Subcutaneous abdominal adipose tissue (tissue), 5 donors: ENCODE results near the gene ANKRD53.

ENCODE experiments used
- H3K27ac ChIP-seq: one replicate; pipeline ENCODE4 v1.7.0; 2013; ENCODE audit warnings: low read depth, mild to moderate bottlenecking, inconsistent platforms, low read length, moderate library complexity
- H3K27me3 ChIP-seq, 5 donors: one replicate each; pipeline ENCODE4 v1.7.0; 2013; ENCODE audit warnings: low read length in 5 of 5, inconsistent platforms in 1 of 5; ENCODE audit not compliant: control insufficient read depth in 5 of 5, insufficient read depth in 4 of 5
- H3K36me3 ChIP-seq, 5 donors: one replicate each; pipeline ENCODE4 v1.7.0; 2013; ENCODE audit warnings: low read length in 5 of 5; ENCODE audit not compliant: control insufficient read depth in 5 of 5, insufficient read depth in 5 of 5
- H3K4me1 ChIP-seq, 5 donors: one replicate each; pipeline ENCODE4 v1.7.0; 2013; ENCODE audit warnings: low read length in 5 of 5, mild to moderate bottlenecking in 3 of 5, moderate library complexity in 1 of 5; ENCODE audit not compliant: control insufficient read depth in 5 of 5, insufficient read depth in 5 of 5
- H3K4me3 ChIP-seq, 5 donors: one replicate each; pipeline ENCODE4 v1.7.0; 2013; ENCODE audit warnings: low read length in 5 of 5, low read depth in 1 of 5
- H3K9ac ChIP-seq, 5 donors: one replicate each; pipeline ENCODE4 v1.7.0; 2013; ENCODE audit warnings: low read length in 5 of 5, mild to moderate bottlenecking in 4 of 5, moderate library complexity in 3 of 5
- H3K9me3 ChIP-seq, 5 donors: one replicate each; pipeline ENCODE4 v1.7.0; 2013; ENCODE audit warnings: low read length in 5 of 5; ENCODE audit not compliant: control insufficient read depth in 5 of 5
- donor health status: healthy.
- donor health status: healthy.
- donor health status: healthy.
- donor health status: healthy.
- donor health status: healthy.

Gene ANKRD53, protein sequence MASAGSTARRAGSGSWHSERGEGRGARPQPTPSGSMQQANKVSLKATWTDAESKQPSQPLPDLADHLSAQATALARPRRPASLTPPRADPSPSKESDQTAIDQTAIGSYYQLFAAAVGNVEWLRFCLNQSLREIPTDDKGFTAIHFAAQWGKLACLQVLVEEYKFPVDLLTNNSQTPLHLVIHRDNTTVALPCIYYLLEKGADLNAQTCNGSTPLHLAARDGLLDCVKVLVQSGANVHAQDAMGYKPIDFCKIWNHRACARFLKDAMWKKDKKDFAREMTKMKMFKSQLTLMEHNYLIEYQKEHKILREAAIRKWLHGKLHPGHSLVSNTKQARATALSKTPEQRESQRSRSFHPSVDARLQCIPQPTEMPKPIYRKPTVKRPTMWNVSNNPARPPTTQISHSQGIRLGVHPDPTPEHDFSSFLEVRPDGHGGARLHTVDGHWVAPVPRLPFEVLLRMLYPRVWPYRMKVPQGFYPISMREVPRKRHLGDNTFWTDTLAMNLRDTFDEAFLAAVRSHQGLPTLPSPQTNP

GRCh38 chr2:70978341-70979179 lies at the start of gene ANKRD53:
TSS of gene ANKRD53 (plus strand) at chr2:70978630. CDS start at chr2:70978646, 16 bp downstream.
- Histone ChIP-seq H3K9ac (peak within 1 kb of the TSS; percentile 73 to 91 (median 81)), H3K27ac (peak within 1 kb of the TSS; percentile 98), H3K36me3 (peaks cover 0 to 11% (median 9%) of the 10 kb centered on the region in 5 donors), H3K9me3 (no peaks in the 10 kb centered on the region), H3K4me3 (peak within 1 kb of the TSS; percentile 74 to 89 (median 84)), H3K27me3 (no peaks in the 10 kb centered on the region), H3K4me1 (peaks cover 6 to 24% (median 12%) of the 10 kb centered on the region in 5 donors)

DNA sequence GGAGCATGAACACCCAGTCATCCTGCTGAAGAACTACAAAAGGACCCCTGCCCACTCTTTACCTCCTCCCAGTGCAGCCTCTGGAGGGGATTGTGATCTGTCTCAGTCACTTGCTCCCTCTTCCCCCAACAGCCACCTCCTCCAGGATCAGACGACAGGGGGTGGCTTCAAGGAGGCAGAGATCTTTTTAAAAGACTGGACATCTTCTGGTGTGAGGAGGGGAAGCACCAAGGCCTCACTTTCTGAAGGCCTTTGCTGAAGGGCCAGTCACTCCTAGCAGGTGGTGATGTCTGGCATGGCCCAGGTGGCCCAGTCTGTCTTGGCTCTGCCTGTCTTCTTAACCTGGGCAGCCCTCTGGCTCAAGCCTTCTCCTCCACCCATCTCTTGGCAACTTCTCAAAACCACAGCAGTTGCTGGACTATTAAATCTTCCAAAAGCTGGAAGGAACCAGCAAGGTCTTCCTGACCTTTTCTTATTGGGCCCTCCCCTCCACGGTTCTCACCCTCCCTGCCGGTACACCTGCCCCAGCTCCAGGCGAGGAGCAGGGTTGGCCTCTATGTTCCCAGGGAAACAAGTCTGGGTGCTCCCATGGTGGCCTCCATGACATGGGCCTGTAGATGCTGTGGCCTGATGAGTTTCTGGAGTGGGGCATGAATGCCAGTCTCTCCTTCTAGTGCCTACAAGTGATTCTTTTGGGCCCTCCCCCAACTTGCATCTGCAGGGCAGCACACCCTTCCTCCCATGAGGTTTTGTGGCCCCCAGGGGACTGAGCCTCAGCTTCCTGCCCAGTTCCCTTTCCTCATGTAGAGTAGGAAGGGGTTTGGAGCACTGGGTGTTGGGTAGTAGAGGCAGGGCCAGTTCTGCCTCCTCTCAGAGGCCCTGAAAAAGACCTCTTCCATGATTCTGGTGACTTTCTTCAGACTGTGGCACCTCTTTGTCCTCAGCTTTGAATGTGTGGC lies 47.8 kb upstream of the ANKRD53 start:
- Histone ChIP-seq H3K4me3 (no peak overlapping the region), H3K9ac (no peak overlapping the region), H3K9me3 (no peaks in the 10 kb centered on the region), H3K27me3 (peaks cover 0 to 7% (median 6%) of the 10 kb centered on the region in 5 donors), H3K4me1 (peaks cover 0 to 13% (median 3%) of the 10 kb centered on the region in 5 donors), H3K27ac (no peak overlapping the region), H3K36me3 (peaks cover 0 to 3% (median 0%) of the 10 kb centered on the region in 5 donors)

DNA sequence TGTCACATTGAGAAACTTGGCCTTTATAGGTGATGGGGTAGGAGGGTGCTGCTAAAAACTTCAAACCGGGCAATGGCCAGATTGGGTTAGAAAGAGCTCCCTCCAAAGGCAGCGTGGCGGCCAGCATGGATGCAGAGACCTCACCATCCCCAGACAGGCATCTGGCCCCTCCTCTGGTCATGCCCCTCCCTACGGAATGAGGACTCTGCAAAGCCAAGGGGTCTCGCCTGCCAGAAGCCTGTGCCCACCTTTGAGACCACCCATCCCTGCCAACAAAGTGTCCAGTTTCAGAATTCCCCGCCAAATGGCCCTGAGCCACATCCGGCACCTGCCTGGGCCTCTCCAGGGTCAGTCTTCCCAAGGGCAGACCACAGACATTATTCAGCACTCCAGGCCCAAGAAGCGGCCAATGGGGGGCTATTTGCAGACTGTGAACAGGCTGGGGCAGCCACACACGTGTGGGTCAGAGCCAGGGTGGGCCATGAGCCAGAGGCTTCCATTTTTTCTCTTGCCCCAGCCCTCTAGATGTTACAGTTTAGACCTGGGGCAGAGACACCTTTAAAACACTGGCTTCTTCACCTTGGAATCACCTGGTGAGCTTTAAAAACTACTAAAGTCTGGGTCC lies 46.9 kb upstream of the ANKRD53 start:
- Histone ChIP-seq H3K27ac (no peak overlapping the region), H3K4me1 (peaks cover 0 to 7% (median 0%) of the 10 kb centered on the region in 5 donors), H3K9me3 (no peaks in the 10 kb centered on the region), H3K36me3 (peaks cover 0 to 3% (median 0%) of the 10 kb centered on the region in 5 donors), H3K9ac (no peak overlapping the region), H3K27me3 (peaks cover 0 to 7% (median 6%) of the 10 kb centered on the region in 5 donors), H3K4me3 (no peak overlapping the region)

DNA sequence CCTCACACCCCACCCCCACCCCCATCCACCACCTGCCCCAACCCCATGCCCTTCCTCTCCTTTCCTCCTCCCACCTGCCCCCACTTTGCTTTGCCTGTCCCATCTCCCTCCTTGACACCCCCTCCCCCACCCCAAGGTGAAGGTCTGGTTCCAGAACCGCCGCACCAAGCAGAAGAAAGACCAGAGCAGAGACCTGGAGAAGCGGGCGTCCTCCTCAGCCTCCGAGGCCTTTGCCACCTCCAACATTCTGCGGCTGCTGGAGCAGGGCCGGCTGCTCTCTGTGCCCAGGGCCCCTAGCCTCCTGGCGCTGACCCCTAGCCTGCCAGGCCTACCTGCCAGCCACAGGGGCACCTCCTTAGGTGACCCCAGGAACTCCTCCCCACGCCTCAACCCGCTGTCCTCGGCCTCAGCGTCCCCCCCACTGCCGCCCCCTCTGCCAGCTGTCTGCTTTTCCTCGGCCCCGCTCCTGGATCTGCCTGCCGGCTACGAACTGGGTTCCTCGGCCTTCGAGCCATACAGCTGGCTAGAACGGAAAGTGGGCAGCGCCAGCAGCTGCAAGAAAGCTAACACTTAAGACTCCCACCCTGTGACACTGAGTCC lies 45.7 kb upstream of the ANKRD53 start:
- Histone ChIP-seq H3K4me1 (peaks cover 0 to 5% (median 0%) of the 10 kb centered on the region in 5 donors), H3K36me3 (peaks cover 0 to 3% (median 0%) of the 10 kb centered on the region in 5 donors), H3K27ac (no peak overlapping the region), H3K4me3 (no peak overlapping the region), H3K27me3 (peaks cover 0 to 9% (median 7%) of the 10 kb centered on the region in 5 donors), H3K9ac (no peak overlapping the region), H3K9me3 (no peaks in the 10 kb centered on the region)

- H3K4me3 ChIP-seq = no peak overlapping the region
- H3K27ac ChIP-seq = no peak overlapping the region
- peaks cover 0 to 6% (median 0%) of the 10 kb centered on the region in 5 donors for H3K4me1 ChIP-seq
- no peak overlapping the region for H3K9ac ChIP-seq
- H3K27me3 ChIP-seq = peaks cover 5 to 15% (median 9%) of the 10 kb centered on the region in 5 donors
- H3K9me3 ChIP-seq = no peaks in the 10 kb centered on the region
- H3K36me3 ChIP-seq = peaks cover 0 to 3% (median 0%) of the 10 kb centered on the region in 5 donors
Measured at GRCh38 chr2:70934981-70935380, 43.4 kb upstream of the ANKRD53 start.

DNA sequence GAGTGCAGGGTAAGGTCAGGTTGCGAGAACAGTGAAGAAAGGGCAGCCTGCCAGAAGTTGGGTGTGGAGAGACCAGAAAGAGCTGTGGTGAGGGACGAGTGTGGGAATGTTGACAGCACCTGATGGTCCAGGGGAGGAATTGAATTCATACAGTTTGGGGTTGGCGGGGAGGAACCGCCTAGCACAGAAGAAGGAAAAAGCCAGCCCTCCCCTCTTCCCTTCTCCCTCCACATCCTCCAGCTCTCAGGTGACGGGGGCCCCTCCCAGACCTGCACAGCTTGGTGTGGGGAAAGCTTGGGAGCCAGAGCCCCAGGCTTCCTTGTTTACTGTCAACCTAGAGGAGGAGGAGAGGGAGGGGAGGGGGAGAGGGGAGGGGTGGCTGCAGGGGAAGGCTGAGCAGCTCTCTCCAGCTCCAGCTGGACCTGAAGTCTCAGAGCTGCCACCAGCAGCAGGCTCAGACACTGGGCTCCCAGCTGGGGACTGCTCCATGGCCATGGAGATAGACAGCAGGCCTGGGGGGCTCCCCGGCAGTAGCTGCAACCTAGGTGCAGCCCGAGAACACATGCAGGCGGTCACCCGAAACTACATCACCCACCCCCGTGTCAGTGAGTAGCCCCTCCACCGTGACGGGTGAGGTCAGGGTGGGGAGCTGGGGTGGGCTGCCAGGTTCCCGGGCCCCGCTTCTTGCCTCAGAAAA lies 42.8 kb upstream of the ANKRD53 start, which contains the start of gene ATP6V1B1:
TSS of gene ATP6V1B1 (plus strand) at position 433 of the 697 bp plus-strand sequence. CDS start at position 488, 55 bp downstream.
- peaks cover 0 to 3% (median 0%) of the 10 kb centered on the region in 5 donors for H3K36me3 ChIP-seq
- H3K4me1 ChIP-seq = peaks cover 0 to 6% (median 0%) of the 10 kb centered on the region in 5 donors
- H3K27ac ChIP-seq = no peak within 1 kb of the TSS
- no peaks in the 10 kb centered on the region for H3K9me3 ChIP-seq
- H3K4me3 ChIP-seq = no peak within 1 kb of the TSS
- H3K27me3 ChIP-seq = peaks cover 8 to 15% (median 9%) of the 10 kb centered on the region in 5 donors
- no peak within 1 kb of the TSS for H3K9ac ChIP-seq

DNA sequence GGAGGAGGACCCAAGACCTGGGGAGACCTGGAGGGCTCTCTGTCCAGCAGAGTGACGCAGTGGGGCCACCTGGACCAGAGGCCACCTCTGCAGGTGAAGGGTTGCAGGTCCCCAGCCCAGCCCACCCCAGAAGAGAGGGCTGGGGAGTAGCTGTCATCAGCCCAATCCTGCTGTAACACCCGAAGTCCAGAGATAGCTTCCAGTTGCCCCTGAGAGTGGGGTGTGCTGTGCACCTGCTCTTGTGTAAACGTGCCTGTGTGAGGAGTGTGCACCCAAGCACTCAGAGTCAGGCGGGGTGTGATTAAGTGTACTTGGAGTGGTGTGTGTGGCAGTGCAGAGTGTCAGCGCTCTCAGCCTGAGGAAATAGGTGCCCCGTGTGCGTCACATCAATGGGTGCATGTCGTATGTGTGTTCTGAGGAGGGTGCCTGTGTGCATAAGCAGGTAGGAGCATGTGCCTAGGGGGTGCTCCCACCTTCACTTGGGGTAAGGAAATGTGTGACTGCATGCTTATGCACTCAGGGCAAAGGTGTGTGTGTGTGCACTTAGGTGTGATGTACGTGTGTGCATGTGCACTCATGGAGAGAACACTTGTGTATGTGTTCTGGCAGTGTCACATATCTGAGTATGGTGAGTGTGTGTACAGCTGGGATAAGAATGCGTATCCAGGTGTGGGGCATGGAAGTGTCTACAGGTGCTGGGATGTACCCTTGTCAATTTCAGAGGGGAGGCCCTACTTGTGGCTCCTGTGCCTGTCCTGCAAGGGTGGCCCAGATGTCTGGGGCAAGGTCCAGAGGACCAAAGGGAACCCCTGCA lies 42.1 kb upstream of the ANKRD53 start:
- H3K9me3 ChIP-seq = no peaks in the 10 kb centered on the region
- no peak overlapping the region for H3K9ac ChIP-seq
- peaks cover 8 to 15% (median 9%) of the 10 kb centered on the region in 5 donors for H3K27me3 ChIP-seq
- peaks cover 0 to 6% (median 0%) of the 10 kb centered on the region in 5 donors for H3K4me1 ChIP-seq
- peaks cover 0 to 3% (median 0%) of the 10 kb centered on the region in 5 donors for H3K36me3 ChIP-seq
- no peak overlapping the region for H3K4me3 ChIP-seq
- no peak overlapping the region for H3K27ac ChIP-seq
